ENCODE results near the gene CMPK1. TPM values are rescaled to one million over a fixed set of nuclear protein-coding genes. Genes with fewer than 3 reads are reported as not detected.

The CMPK1 gene
- total and polyA plus RNA-seq, 11 donors = 37.0 to 88.7 (median 72.5) TPM

DNA sequence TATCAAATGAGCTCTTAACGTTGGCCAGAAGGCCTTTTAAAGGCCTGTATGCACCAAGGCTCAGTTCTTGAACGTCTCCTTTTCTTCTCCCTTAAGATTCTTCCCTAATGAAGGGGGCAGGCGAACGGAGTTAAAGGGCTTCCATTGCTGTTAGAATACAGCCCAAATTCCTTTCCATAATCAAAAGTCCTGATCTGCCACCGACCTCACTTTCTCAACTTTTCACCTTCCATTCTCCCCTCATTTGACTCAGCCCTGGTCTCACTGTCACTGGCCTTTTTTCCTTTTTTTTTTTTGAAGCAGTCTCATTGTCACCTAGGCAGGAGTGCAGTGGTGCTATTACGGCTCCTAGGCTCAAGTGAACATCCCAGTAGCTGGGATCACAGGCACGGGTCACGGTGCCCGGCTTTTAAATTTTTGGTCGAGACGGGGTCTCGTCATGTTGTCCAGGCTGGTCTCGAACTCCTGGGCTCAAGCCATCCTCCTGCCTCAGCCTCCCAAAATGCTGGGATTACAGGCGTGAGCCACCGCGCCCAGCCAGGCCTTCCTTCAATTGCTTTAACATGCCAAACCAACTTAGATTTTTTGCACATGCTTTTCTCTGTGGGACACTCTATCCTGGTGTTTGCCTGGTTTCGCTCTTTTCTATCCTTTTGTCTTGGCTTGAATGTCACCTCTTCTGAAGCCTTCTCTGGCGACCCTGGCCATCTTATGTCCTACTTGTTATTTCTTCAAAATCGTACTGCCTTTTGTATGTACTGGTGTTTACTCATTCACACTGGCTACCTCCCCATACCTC, 612 bp upstream of the CMPK1 start:
- no peak for DNase-seq
- Histone ChIP-seq H3K9me3 (no peaks in the 10 kb centered on the region), H3K36me3 (peaks cover 0 to 6% (median 0%) of the 10 kb centered on the region in 9 donors), H3K27ac (peak overlapping the region; percentile 94 to 99 (median 98)), H3K4me3 (peak overlapping the region; percentile 37 to 98 (median 90)), H3K27me3 (no peaks in the 10 kb centered on the region), H3K4me1 (peaks cover 3 to 39% (median 28%) of the 10 kb centered on the region in 12 donors)
- WGBS, 4 donors = 39 to 50% (median 43%) methylated on average over 19 of the region's 19 CpGs
- no peak for TF ChIP-seq POLR2A (IDR thresholded peaks at IDR 0.05)
- TF ChIP-seq, protein P1, sequence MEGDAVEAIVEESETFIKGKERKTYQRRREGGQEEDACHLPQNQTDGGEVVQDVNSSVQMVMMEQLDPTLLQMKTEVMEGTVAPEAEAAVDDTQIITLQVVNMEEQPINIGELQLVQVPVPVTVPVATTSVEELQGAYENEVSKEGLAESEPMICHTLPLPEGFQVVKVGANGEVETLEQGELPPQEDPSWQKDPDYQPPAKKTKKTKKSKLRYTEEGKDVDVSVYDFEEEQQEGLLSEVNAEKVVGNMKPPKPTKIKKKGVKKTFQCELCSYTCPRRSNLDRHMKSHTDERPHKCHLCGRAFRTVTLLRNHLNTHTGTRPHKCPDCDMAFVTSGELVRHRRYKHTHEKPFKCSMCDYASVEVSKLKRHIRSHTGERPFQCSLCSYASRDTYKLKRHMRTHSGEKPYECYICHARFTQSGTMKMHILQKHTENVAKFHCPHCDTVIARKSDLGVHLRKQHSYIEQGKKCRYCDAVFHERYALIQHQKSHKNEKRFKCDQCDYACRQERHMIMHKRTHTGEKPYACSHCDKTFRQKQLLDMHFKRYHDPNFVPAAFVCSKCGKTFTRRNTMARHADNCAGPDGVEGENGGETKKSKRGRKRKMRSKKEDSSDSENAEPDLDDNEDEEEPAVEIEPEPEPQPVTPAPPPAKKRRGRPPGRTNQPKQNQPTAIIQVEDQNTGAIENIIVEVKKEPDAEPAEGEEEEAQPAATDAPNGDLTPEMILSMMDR (IDR thresholded peaks at IDR 0.05) = no peak
- no peak for ATAC-seq
- intact Hi-C loops (cut with DNase I) = loop anchor here in 5 of 10 donors (1.0 to 5.0 kb wide), 3 partner anchors 18 to 674 kb away; partner anchors contain the start of gene STIL (in 4 of the 5)

DNA sequence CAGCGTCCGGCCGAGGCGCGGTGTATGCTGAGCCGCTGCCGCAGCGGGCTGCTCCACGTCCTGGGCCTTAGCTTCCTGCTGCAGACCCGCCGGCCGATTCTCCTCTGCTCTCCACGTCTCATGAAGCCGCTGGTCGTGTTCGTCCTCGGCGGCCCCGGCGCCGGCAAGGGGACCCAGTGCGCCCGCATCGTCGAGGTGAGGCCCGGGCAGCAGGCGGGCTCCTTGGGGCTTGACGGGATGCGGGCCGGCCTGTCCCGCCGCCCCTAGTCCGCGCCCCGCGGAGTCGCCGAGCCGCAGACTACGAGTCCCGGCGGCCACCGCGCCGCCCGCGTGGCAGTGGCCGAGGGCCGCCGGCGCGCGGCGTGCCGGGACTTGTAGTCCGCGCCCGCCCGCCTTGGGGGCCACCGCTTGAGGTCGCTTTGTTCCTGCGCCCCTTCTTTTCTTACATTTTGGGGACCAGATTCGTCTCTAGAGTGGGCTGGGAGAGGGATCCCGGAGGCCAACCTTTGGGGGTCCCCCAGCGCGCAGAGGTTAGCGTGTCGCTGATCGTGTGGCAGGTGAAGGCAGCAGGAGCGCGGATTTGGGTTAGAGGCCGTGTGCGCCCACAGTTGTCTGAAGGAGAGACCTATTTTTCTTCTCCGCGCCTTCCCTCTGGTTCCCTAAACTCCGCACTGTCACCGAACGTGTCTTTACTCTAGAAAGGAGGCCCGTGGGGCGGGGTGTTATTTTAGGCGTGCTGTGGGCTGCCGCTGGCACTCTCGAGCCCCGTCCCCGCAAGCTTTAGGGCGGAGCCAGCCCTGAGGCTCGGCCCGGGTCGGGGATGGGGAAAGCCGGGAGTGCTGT, 553 bp downstream of the CMPK1 start:
- Histone ChIP-seq H3K4me3 (peak overlapping the region; percentile 59 to 98 (median 90)), H3K36me3 (peaks cover 0 to 6% (median 0%) of the 10 kb centered on the region in 9 donors), H3K27ac (peak overlapping the region; percentile 94 to 99 (median 98)), H3K4me1 (peaks cover 3 to 42% (median 29%) of the 10 kb centered on the region in 12 donors), H3K9me3 (no peaks in the 10 kb centered on the region), H3K27me3 (no peaks in the 10 kb centered on the region)
- WGBS, 4 donors = 0 to 1% (median 0%) methylated on average over 50 to 90 of the region's 90 CpGs
- DNase-seq (peak; percentile 80 to 91 (median 89)), ATAC-seq (peak; percentile 84 to 96 (median 94))
- peak in 1 of 2 donors; percentile 45 for TF ChIP-seq POLR2A (IDR thresholded peaks at IDR 0.05)
- TF ChIP-seq, protein P1 (IDR thresholded peaks at IDR 0.05) = peak in 7 of 12 donors; percentile 7 to 56 (median 30)
- intact Hi-C loops (cut with DNase I) = loop anchor here in 6 of 10 donors (1.0 to 5.0 kb wide), 3 partner anchors 19 to 673 kb away; partner anchors contain the start of gene STIL (in 5 of the 6)

DNA sequence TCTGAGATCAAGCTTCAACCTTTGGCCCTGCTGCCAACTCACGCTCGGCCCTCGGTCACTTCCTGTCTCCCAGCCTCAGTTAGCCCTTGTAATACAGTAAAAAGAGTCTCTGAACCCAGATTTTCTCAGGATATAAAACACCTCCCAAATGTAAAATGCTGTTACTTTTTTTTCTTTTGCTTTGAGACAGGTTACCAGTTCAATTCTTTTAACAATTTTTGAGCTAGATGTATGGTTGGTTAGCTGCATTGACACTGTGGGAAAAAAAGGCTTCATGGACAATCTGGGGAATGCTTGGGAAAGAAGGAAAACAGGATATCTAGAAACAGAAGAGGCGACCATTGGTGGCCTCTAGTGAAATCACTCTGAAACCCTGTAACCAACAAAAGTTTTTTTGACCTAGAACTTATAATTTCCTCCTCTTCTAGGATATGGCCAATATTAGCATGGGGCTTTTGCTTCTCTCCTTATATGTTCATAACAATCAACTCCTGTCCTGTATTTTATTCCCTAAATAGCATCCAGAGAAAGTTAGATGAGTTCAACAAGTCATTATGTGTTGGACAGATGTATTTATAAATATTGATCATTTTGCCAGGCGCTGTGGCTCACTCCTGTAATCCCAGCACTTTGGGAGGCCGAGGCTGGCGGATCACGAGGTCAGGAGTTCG, 1.3 kb downstream of the CMPK1 start:
- 52 to 53% (median 52%) methylated on average over 9 of the region's 9 CpGs for WGBS, 4 donors
- H3K27me3 ChIP-seq = no peaks in the 10 kb centered on the region
- H3K36me3 ChIP-seq = peaks cover 0 to 6% (median 0%) of the 10 kb centered on the region in 9 donors
- H3K27ac ChIP-seq = peak overlapping the region; percentile 94 to 99 (median 98)
- intact Hi-C loops (cut with DNase I) = loop anchor here in 2 of 10 donors (2.0 to 5.0 kb wide), 2 partner anchors 20 to 672 kb away; partner anchors contain the start of gene STIL (in 1 of the 2)
- peak overlapping the region; percentile 59 to 98 (median 90) for H3K4me3 ChIP-seq
- peaks cover 3 to 43% (median 29%) of the 10 kb centered on the region in 12 donors for H3K4me1 ChIP-seq
- DNase-seq (no peak), ATAC-seq (no peak)
- no peaks in the 10 kb centered on the region for H3K9me3 ChIP-seq
- TF ChIP-seq, protein P1 (IDR thresholded peaks at IDR 0.05) = no peak
- no peak for TF ChIP-seq POLR2A (IDR thresholded peaks at IDR 0.05)

Measured in heart left ventricle (tissue), 16 donors.